ENCODE measurements around the gene TWSG1.

DNA sequence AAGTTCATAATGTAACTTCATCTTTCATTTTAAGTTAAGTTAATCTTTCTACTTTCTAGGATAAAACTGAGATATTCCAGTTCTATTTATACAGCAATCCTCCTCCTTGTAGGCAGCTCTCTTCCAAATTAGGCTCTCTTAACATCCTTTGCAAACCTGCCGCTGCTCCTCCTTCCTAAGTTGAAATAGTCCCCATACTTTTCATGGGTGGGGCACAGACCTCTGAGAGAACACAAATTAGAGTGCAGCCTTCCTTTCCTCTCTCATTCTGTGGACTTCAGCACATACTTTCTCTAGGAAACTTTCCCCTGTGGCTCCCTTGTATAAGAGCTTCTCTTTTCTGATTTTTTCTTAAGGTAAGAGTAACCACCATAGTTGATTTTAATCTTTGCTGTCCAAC is 28.3 kb downstream of the TWSG1 start:
- TF ChIP-seq, protein P1, sequence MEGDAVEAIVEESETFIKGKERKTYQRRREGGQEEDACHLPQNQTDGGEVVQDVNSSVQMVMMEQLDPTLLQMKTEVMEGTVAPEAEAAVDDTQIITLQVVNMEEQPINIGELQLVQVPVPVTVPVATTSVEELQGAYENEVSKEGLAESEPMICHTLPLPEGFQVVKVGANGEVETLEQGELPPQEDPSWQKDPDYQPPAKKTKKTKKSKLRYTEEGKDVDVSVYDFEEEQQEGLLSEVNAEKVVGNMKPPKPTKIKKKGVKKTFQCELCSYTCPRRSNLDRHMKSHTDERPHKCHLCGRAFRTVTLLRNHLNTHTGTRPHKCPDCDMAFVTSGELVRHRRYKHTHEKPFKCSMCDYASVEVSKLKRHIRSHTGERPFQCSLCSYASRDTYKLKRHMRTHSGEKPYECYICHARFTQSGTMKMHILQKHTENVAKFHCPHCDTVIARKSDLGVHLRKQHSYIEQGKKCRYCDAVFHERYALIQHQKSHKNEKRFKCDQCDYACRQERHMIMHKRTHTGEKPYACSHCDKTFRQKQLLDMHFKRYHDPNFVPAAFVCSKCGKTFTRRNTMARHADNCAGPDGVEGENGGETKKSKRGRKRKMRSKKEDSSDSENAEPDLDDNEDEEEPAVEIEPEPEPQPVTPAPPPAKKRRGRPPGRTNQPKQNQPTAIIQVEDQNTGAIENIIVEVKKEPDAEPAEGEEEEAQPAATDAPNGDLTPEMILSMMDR (IDR thresholded peaks at IDR 0.05; ENCODE audit: poor library complexity, severe bottlenecking) = no peak
- TF ChIP-seq TAF1 (IDR thresholded peaks at IDR 0.05; ENCODE audit: low read depth) (no peak), RAD21 (conservative IDR thresholded peaks at IDR 0.05) (no peak)
- TF ChIP-seq, protein P2, sequence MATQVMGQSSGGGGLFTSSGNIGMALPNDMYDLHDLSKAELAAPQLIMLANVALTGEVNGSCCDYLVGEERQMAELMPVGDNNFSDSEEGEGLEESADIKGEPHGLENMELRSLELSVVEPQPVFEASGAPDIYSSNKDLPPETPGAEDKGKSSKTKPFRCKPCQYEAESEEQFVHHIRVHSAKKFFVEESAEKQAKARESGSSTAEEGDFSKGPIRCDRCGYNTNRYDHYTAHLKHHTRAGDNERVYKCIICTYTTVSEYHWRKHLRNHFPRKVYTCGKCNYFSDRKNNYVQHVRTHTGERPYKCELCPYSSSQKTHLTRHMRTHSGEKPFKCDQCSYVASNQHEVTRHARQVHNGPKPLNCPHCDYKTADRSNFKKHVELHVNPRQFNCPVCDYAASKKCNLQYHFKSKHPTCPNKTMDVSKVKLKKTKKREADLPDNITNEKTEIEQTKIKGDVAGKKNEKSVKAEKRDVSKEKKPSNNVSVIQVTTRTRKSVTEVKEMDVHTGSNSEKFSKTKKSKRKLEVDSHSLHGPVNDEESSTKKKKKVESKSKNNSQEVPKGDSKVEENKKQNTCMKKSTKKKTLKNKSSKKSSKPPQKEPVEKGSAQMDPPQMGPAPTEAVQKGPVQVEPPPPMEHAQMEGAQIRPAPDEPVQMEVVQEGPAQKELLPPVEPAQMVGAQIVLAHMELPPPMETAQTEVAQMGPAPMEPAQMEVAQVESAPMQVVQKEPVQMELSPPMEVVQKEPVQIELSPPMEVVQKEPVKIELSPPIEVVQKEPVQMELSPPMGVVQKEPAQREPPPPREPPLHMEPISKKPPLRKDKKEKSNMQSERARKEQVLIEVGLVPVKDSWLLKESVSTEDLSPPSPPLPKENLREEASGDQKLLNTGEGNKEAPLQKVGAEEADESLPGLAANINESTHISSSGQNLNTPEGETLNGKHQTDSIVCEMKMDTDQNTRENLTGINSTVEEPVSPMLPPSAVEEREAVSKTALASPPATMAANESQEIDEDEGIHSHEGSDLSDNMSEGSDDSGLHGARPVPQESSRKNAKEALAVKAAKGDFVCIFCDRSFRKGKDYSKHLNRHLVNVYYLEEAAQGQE (IDR thresholded peaks at IDR 0.05; ENCODE audit: borderline replicate concordance) = no peak

All from neural cell (in vitro differentiated cells).